ENCODE measurements around the gene ACACB.

ACACB gene

GRCh38 chr12:109156586-109156985 is 40.2 kb downstream of the ACACB start:
- in situ Hi-C loops (cut with MboI; ENCODE audit: low pct_unique_long_range_greater_than_20kb, low sequenced_read_pairs, unreplicated experiment): no loop called here
- no peak for TF ChIP-seq CTCF (IDR thresholded peaks at IDR 0.05; ENCODE audit: extremely low read depth, insufficient read depth, missing control alignments)
- no peak for DNase-seq (ENCODE audit: low spot score)

DNA sequence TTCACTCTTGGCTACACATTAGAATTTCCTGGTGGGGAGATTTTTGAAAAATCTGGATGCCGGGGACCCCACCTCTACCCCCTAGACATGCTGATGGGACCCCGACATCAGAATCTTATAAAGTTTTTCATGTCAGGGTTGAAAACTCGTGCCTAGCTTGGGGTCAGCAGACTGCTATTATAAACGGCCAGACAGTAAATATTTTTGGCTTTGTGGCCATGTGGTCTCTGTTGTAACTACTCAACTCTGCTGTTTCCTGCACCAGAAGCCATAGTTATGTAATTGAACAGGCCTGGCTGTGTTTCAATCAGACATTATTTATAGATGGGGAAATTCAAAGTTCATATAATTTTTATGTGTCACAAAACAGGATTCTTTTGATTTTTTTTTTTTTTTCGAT is 41.6 kb downstream of the ACACB start:
- TF ChIP-seq CTCF (IDR thresholded peaks at IDR 0.05; ENCODE audit: extremely low read depth, insufficient read depth, missing control alignments): no peak
- no peak for DNase-seq (ENCODE audit: low spot score)
- in situ Hi-C loops (cut with MboI; ENCODE audit: low pct_unique_long_range_greater_than_20kb, low sequenced_read_pairs, unreplicated experiment): no loop called here

- in situ Hi-C loops (cut with MboI; ENCODE audit: low pct_unique_long_range_greater_than_20kb, low sequenced_read_pairs, unreplicated experiment): no loop called here
- DNase-seq (ENCODE audit: low spot score): no peak
Measured at GRCh38 chr12:109160433-109160832, 44.0 kb downstream of the ACACB start.

GRCh38 chr12:109160873-109161272 is 44.5 kb downstream of the ACACB start:
- DNase-seq (ENCODE audit: low spot score): no peak
- no peak for TF ChIP-seq CTCF (IDR thresholded peaks at IDR 0.05; ENCODE audit: extremely low read depth, insufficient read depth, missing control alignments)
- in situ Hi-C loops (cut with MboI; ENCODE audit: low pct_unique_long_range_greater_than_20kb, low sequenced_read_pairs, unreplicated experiment): no loop called here

More at GRCh38 chr12:109160433-109160832, 44.0 kb downstream of the ACACB start:
- TF ChIP-seq CTCF (IDR thresholded peaks at IDR 0.05; ENCODE audit: extremely low read depth, insufficient read depth, missing control alignments): no peak

GRCh38 chr12:109162551-109162950 is 46.2 kb downstream of the ACACB start:
- in situ Hi-C loops (cut with MboI; ENCODE audit: low pct_unique_long_range_greater_than_20kb, low sequenced_read_pairs, unreplicated experiment): no loop called here
- DNase-seq (ENCODE audit: low spot score): no peak
- TF ChIP-seq CTCF (IDR thresholded peaks at IDR 0.05; ENCODE audit: extremely low read depth, insufficient read depth, missing control alignments): no peak

GRCh38 chr12:109163167-109163566 is 46.8 kb downstream of the ACACB start:
- DNase-seq (ENCODE audit: low spot score): no peak
- in situ Hi-C loops (cut with MboI; ENCODE audit: low pct_unique_long_range_greater_than_20kb, low sequenced_read_pairs, unreplicated experiment): no loop called here
- no peak for TF ChIP-seq CTCF (IDR thresholded peaks at IDR 0.05; ENCODE audit: extremely low read depth, insufficient read depth, missing control alignments)

- no peak for DNase-seq (ENCODE audit: low spot score)
- in situ Hi-C loops (cut with MboI; ENCODE audit: low pct_unique_long_range_greater_than_20kb, low sequenced_read_pairs, unreplicated experiment): no loop called here
- TF ChIP-seq CTCF (IDR thresholded peaks at IDR 0.05; ENCODE audit: extremely low read depth, insufficient read depth, missing control alignments): no peak
Measured at GRCh38 chr12:109165599-109165998, 49.2 kb downstream of the ACACB start.

Data from GM13977 (cell line).